ENCODE results near the gene BDH2. TPM values are rescaled to one million over a fixed set of nuclear protein-coding genes. Genes with fewer than 3 reads are reported as not detected.

The BDH2 gene
- polyA plus RNA-seq, 1 of the 3 experiments (the other 2 are of a cell fraction) = 57.8 TPM

DNA sequence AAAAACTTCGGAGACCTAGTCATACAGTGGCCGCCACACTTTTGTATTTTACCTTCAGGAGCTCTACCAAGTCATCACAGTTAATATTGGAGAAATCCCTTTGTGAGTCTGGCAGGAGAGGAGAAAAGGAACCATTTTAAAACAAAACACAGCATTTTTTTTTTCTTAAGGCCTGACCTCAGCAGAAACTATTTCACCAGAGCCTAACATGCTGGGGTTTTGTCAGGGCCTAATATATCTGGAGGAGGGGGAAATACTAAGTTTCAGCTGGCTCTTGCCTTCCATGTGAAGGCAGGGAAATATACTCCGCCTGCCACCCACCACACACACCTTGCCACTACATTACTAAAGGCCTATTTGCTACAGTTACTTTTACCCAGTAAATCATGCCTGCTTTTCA, 26.5 kb upstream of the BDH2 start:
- no peak for DNase-seq
- no peaks in the 10 kb centered on the region for H3K27me3 ChIP-seq (ENCODE audit: insufficient read depth)
- no peak overlapping the region for H3K27ac ChIP-seq (ENCODE audit: low read depth in 2 of 2, low read length in 1 of 2)
- H3F3A ChIP-seq (replicated peaks; ENCODE audit: insufficient read depth) = peaks cover 8% of the 10 kb centered on the region
- CTCF ChIA-PET = no interaction called here
- H3K4me2 ChIP-seq = no peak overlapping the region
- H3K79me2 ChIP-seq (ENCODE audit: insufficient read depth) = no peaks in the 10 kb centered on the region; the same call in 1 of the 2 replicates
- H4K20me1 ChIP-seq (ENCODE audit: insufficient read depth) = no peaks in the 10 kb centered on the region
- peaks cover 16 to 46% of the 10 kb centered on the region in 2 experiments for H3K36me3 ChIP-seq (replicated peaks in 1 of 2; ENCODE audit: control insufficient read depth in 1 of 2, insufficient read depth in 2 of 2, low read length in 1 of 2)
- TF ChIP-seq CHD2 (IDR thresholded peaks at IDR 0.05; ENCODE audit: low read length, partially characterized antibody) = no peak
- TF ChIP-seq, protein P1, sequence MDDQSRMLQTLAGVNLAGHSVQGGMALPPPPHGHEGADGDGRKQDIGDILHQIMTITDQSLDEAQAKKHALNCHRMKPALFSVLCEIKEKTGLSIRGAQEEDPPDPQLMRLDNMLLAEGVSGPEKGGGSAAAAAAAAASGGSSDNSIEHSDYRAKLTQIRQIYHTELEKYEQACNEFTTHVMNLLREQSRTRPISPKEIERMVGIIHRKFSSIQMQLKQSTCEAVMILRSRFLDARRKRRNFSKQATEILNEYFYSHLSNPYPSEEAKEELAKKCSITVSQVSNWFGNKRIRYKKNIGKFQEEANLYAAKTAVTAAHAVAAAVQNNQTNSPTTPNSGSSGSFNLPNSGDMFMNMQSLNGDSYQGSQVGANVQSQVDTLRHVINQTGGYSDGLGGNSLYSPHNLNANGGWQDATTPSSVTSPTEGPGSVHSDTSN (IDR thresholded peaks at IDR 0.05) = no peak
- no peaks in the 10 kb centered on the region for H3K9me2 ChIP-seq
- H3K9ac ChIP-seq = no peak overlapping the region
- H2AFZ ChIP-seq (ENCODE audit: low read depth) = no peak overlapping the region
- 100% methylated on average over 3 of the region's 3 CpGs for WGBS (ENCODE audit: low lambda C conversion rate)
- H3K9me3 ChIP-seq = peaks cover 3% of the 10 kb centered on the region; the same call in 1 of the 2 replicates
- no peak overlapping the region for H3K4me3 ChIP-seq (ENCODE audit: low read depth in 2 of 2, low read length in 1 of 2)
- no peaks in the 10 kb centered on the region for H3K4me1 ChIP-seq (ENCODE audit: control insufficient read depth in 1 of 2, insufficient read depth in 2 of 2, low read depth in 1 of 2, low read length in 1 of 2)
- POLR2A ChIA-PET = no interaction called here

DNA sequence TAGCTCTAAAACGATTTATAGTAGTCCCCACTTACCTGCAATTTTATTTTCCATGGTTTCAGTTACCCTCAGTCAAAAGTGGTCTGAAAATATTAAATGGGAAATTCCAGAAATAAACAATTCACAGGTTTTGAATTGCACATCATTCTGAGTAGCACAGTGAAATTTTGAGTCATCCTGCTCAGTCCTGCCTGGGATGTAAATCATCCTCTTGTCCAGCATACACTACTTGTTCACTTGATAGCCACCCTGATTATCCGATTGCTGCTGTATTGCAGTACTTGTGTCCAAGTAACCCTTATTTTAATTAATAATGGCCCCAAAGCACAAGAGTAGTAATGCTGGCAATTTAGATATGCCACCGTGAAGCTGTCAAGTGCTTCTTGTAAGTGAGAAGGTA, 23.5 kb upstream of the BDH2 start:
- Histone ChIP-seq H3K4me2 (no peak overlapping the region), H3K79me2 (ENCODE audit: insufficient read depth) (no peaks in the 10 kb centered on the region; the same call in 1 of the 2 replicates), H4K20me1 (ENCODE audit: insufficient read depth) (no peaks in the 10 kb centered on the region), H3F3A (replicated peaks; ENCODE audit: insufficient read depth) (no peaks in the 10 kb centered on the region), H3K9ac (no peak overlapping the region), H3K9me2 (no peaks in the 10 kb centered on the region), H3K9me3 (no peaks in the 10 kb centered on the region), H3K27me3 (ENCODE audit: insufficient read depth) (no peaks in the 10 kb centered on the region), H3K4me3 (ENCODE audit: low read depth in 2 of 2, low read length in 1 of 2) (no peak overlapping the region), H3K27ac (ENCODE audit: low read depth in 2 of 2, low read length in 1 of 2) (no peak overlapping the region), H3K4me1 (ENCODE audit: control insufficient read depth in 1 of 2, insufficient read depth in 2 of 2, low read depth in 1 of 2, low read length in 1 of 2) (no peaks in the 10 kb centered on the region), H3K36me3 (replicated peaks in 1 of 2; ENCODE audit: control insufficient read depth in 1 of 2, insufficient read depth in 2 of 2, low read length in 1 of 2) (peaks cover 25 to 30% of the 10 kb centered on the region in 2 experiments), H2AFZ (ENCODE audit: low read depth) (no peak overlapping the region)
- no peak for DNase-seq
- 50% methylated on average over 3 of the region's 3 CpGs for WGBS (ENCODE audit: low lambda C conversion rate)
- TF ChIP-seq NRF1 (IDR thresholded peaks at IDR 0.05; ENCODE audit: low read depth, low read length) (no peak), RAD21 (IDR thresholded peaks at IDR 0.05; ENCODE audit: low read length) (no peak), GATA2 (CRISPR knock-in tag; IDR thresholded peaks at IDR 0.05) (no peak), SMC3 (IDR thresholded peaks at IDR 0.05; ENCODE audit: low read depth, low read length) (no peak), RFX5 (IDR thresholded peaks at IDR 0.05; ENCODE audit: low read length) (no peak), ELF1 (IDR thresholded peaks at IDR 0.05) (no peak), CHD2 (IDR thresholded peaks at IDR 0.05; ENCODE audit: low read length, partially characterized antibody) (no peak), EP300 (IDR thresholded peaks at IDR 0.05; ENCODE audit: borderline replicate concordance in 1 of 2, low read depth in 1 of 2, low read length in 1 of 2) (no peak), POLR2AphosphoS5 (IDR thresholded peaks at IDR 0.05; ENCODE audit: low read depth, low read length) (no peak), TCF12 (IDR thresholded peaks at IDR 0.05) (no peak)
- TF ChIP-seq, protein P2, sequence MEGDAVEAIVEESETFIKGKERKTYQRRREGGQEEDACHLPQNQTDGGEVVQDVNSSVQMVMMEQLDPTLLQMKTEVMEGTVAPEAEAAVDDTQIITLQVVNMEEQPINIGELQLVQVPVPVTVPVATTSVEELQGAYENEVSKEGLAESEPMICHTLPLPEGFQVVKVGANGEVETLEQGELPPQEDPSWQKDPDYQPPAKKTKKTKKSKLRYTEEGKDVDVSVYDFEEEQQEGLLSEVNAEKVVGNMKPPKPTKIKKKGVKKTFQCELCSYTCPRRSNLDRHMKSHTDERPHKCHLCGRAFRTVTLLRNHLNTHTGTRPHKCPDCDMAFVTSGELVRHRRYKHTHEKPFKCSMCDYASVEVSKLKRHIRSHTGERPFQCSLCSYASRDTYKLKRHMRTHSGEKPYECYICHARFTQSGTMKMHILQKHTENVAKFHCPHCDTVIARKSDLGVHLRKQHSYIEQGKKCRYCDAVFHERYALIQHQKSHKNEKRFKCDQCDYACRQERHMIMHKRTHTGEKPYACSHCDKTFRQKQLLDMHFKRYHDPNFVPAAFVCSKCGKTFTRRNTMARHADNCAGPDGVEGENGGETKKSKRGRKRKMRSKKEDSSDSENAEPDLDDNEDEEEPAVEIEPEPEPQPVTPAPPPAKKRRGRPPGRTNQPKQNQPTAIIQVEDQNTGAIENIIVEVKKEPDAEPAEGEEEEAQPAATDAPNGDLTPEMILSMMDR (IDR thresholded peaks at IDR 0.05) = no peak
- TF ChIP-seq, protein P3, sequence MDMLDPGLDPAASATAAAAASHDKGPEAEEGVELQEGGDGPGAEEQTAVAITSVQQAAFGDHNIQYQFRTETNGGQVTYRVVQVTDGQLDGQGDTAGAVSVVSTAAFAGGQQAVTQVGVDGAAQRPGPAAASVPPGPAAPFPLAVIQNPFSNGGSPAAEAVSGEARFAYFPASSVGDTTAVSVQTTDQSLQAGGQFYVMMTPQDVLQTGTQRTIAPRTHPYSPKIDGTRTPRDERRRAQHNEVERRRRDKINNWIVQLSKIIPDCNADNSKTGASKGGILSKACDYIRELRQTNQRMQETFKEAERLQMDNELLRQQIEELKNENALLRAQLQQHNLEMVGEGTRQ (IDR thresholded peaks at IDR 0.05; ENCODE audit: borderline replicate concordance, low read depth, low read length) = no peak
- ChIA-PET POLR2A (no interaction called here), CTCF (no interaction called here)

Data from SK-N-SH (cell line).